NCI-H446 treated with DMSO at 0.1 percent for 48 hours (cell line): ENCODE measurements around the gene CHSY3.

Experiments used
- DNase-seq: peaks from one replicate; lab custom pipeline; 2025; lab: John Stamatoyannopoulos, UW

CHSY3 gene

GRCh38 chr5:129904102-129904666 is at the start of gene CHSY3:
CHSY3 (plus strand) TSS chr5:129904465.
- peak; percentile 20 for DNase-seq

- DNase-seq = no peak
These were observed 47.9 kb upstream of the CHSY3 start for GRCh38 chr5:129856325-129856724.

- DNase-seq = no peak
These were observed 47.1 kb upstream of the CHSY3 start for GRCh38 chr5:129857116-129857515.

- DNase-seq = no peak
These were observed 46.1 kb upstream of the CHSY3 start for GRCh38 chr5:129858131-129858675.

DNA sequence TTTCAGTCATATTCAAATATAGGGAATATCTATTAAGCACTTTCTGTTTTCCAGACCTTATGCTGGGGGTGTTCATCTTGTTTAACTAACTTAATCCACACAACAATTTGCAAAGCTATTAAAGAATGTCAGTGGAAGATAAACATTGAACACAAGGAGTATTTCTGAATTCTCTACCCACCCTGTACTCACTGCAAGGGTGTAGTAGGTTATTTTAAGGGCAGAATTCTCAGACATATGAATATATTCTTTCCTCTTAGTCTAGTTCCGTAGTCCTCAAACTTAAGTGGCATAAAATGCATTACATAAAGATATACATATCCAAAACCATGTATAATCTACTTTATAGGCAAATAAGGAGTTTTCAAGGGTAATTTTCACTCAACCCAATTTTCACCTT is 19.9 kb upstream of the CHSY3 start:
- DNase-seq = no peak

DNA sequence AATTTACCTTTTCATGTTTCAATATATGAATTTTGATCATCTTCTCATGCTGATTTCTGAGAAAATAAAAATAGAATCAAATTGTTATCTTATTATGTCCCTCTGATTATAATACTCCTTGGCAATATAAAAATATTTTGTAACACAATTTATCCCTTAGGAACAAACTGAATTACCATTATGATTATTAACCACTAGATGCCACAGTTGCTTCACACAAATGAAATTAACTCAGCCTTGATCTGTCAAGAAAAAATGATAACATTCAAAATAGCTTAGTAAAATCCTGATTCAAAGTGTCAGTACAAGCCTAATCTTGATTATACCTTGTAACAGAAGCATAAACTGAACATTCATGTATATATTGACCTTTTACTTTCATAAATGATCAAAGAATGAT is 4.8 kb upstream of the CHSY3 start:
- DNase-seq = peak; percentile 1

- DNase-seq = no peak
These were observed 1.4 kb upstream of the CHSY3 start for GRCh38 chr5:129902816-129903215.

GRCh38 chr5:129903466-129904101 is 681 bp upstream of the CHSY3 start:
- DNase-seq = no peak

- DNase-seq = no peak
These were observed 605 bp downstream of the CHSY3 start for GRCh38 chr5:129904667-129905472.

DNA sequence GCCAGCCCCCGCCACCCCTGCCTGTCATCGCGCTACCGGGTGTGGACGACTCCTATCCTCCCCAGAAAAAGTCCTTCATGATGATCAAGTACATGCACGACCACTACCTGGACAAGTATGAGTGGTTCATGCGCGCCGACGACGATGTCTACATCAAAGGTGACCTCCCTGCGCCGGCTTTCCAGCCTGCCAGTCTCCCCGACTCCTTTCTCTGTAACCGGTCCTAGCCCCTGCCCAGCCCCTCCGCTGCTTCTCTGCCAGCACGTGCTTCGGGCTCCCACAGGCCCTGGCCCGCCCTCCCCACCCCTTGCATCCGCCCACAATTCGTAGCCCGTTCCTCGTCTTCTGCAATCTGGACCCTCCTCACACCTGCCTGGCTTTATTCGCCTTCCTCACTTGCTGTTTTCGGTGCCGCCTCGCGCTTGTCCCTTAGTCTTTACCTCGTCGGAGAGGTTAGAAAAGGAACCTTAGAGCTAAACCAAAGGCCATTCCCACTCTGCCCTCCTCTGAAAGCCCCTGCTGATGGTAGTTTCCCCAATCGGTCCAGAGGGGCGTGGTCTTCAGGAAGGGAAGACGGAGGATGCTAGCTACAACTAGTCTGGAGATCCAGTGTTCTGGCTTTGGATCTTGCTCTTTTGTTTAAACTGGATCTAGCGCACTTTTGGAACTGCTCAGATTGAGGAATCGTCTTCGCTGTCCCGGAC is 1.4 kb downstream of the CHSY3 start:
- no peak for DNase-seq

DNA sequence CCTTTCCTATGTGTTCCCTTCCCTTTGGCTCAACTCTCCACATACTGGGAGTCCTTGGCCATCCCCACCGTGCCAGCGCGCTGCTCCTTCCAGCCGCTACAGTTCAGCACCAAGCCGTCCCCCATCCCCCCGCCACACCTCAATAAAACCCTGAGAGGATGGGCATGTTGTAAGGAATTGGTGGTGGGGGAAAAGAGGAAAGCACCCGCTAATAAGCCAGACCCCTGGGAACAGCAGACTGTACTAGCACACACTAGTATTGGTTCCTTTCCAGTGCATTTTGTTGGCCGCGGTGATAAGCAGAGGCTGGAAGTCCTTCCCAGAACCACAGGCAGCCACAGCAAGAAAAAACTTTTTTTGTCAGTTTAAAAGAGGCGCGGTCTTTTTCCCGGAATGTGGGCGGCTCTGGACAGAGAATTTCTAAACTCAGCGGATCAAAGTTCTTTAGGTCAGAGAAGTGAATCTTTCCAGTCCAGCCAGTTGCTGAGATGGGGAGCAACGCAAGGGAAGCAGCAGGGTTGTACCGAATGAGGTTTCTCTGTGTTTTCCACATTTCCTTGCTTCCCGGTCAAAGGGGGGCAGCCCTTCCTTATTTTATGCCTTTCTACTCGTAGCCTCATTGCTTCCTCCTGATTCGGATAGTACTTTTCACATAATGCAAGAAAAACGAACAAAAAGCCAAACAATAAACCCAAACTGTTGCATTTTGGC is 2.1 kb downstream of the CHSY3 start:
- DNase-seq = no peak

DNA sequence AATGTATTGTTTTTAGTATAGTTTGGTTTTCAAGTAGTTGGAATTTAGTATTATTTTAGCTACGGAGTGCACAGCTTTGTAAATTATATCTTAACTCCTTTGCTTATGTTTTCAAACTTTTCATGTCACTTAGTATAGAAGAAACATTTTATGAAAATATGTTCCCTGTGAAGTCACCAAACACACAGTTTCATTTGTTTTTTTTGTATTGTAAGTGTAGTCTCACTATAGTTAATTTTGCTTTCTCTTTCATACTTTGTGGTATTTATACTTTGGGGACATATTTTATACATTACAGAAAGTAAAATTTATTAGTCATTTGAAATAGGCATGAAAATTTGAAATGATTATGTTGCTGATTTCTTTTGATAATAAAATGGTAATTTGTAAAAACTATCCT is 5.0 kb downstream of the CHSY3 start:
- DNase-seq = no peak

DNA sequence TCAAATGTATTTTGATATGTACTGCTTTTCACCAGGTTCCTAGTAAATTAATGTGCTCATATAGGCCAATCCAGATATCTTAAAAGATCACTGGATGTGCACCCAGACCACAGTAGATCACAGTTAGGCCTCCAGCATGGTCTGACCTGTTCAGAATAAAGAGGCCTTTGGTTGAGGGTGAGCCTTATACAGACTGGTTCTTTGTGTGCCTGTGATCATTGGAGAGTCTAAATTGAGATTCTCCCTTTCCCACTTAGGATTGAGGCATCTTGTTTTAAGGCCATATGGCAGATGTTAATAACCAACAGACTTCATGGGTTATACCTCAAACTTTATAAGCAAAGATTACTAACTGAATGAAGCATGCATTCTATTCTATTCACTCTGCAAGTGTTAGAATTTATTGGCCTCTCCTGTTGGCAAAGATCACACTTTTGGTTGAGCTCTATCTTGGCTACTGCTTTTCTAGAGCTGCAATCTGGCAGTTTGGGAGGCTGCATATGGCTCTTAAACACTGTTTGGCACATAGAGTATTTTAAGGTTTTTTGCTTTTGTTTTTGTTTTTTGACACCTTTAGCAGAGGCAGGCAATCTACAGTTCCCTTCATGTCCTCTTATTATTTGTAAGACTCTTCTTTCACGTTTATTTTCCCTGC is 8.5 kb downstream of the CHSY3 start:
- no peak for DNase-seq

- no peak for DNase-seq
These were observed 11.2 kb downstream of the CHSY3 start for GRCh38 chr5:129915415-129915814.

DNA sequence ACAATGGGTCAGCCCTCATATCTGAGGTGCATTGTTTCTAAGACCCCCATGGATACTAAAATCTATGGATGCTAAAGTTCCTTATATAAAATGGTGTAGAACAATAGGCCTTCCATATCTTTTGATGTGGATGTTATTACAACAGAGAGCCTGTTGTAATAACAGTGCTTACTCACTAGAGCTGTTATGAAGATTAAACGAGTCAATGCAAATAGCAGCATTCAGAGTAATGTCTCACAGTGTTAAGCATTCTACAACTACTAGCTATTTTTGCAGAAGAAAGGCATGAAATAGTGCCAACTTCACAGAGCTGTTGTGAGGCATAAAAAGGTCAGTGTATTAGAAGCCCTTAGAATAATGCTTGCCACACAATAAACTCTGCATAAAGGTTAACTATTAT is 13.0 kb downstream of the CHSY3 start:
- no peak for DNase-seq

- DNase-seq = no peak
These were observed 16.9 kb downstream of the CHSY3 start for GRCh38 chr5:129921204-129921603.

DNA sequence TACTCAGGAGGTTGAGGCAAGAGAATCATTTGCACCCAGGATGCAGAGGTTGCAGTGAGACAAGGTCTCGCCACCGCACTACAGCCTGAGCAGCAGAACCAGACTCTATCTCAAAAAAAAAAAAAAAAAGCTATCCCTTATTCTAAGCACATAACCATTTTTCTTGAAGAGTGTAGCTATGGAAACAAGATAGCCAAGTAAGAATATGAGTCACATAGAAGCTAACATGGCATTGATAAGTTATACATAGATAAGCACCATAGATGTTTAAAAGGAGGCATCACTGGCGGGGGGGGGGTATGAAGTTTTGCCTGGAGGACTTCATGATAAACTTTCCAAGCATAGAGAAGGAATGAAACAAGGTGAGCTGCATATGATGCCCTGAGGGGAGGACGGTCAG is 26.0 kb downstream of the CHSY3 start:
- DNase-seq = no peak

- no peak for DNase-seq
These were observed 31.4 kb downstream of the CHSY3 start for GRCh38 chr5:129935626-129936025.

GRCh38 chr5:129938077-129938476 is 33.8 kb downstream of the CHSY3 start:
- no peak for DNase-seq

DNA sequence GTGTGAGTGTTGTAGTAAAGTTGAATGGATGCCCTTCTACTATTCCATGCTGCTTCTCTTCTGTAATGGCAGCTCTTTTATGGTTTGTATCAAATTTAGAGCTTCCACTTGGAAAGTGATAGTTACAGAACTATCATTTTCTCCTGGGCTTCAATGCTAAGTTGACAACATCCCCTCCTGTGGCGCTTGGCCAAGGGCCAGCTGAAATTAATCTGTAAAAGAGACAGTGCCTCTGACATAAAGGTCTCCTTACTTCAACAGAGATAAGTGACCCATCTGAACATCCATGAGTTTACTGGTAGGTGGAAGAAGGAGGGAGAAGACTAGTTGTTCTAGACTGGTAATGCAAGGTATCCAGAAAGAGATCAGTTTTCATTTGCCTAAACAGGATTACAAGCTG is 39.7 kb downstream of the CHSY3 start:
- no peak for DNase-seq

DNA sequence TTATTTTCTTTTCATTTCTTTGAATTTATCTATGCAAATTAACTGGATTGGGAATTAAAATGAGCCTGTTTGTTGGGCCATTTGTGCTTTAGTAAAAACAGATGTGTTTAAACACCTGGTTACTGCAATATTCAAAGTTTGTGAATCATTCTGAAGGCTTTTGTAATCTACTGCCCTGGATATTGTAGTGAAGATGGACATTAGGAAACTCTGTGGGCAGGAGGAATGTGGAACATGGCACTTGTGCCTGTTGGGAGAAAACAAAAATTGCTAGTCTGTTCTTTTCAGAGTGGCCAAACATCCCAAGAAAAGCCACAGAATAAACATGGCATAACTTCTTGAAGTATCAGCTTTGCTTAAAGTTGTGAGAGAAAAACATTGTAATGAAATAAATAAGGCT is 40.8 kb downstream of the CHSY3 start:
- DNase-seq = no peak
